ENCODE data around the gene PQBP1. TPM values are rescaled to one million over a fixed set of nuclear protein-coding genes. Genes with fewer than 3 reads are reported as not detected.
A peak's percentile ranks its signal among the peaks of the same experiment; 100 is the strongest.
"Not testable (repeated sequence)": the region's sequence is repeated elsewhere in the genome, so short reads cannot be mapped to it uniquely, and the experiment has no call there.

The PQBP1 gene
- total RNA-seq, 1 donor from 2014 or later: 61.7 TPM

GRCh38 chrX:48864210-48864609 lies 33.5 kb upstream of the PQBP1 start:
- Mint-ChIP-seq H3K27ac (ENCODE audit: unreplicated experiment) (no peak overlapping the region), H3K4me1 (ENCODE audit: low read depth) (peaks cover 11% of the 10 kb centered on the region), H3K36me3 (ENCODE audit: low read depth) (no peaks in the 10 kb centered on the region), H3K9me3 (ENCODE audit: low read depth) (peaks cover 19% of the 10 kb centered on the region), H3K4me3 (ENCODE audit: unreplicated experiment) (no peak overlapping the region), H3K27me3 (ENCODE audit: low read depth) (no peaks in the 10 kb centered on the region)
- no peak for DNase-seq (ENCODE audit: low spot score)
- no peak for TF ChIP-seq CTCF (IDR thresholded peaks at IDR 0.05)

- peaks cover 18% of the 10 kb centered on the region for H3K9me3 Mint-ChIP-seq (ENCODE audit: low read depth)
Observed at GRCh38 chrX:48872017-48872416, 25.7 kb upstream of the PQBP1 start.

GRCh38 chrX:48876944-48877343 lies 20.8 kb upstream of the PQBP1 start:
- H3K4me1 Mint-ChIP-seq (ENCODE audit: low read depth); H3K27me3 Mint-ChIP-seq (ENCODE audit: low read depth); DNase-seq (ENCODE audit: low spot score); H3K4me3 Mint-ChIP-seq (ENCODE audit: unreplicated experiment); H3K27ac Mint-ChIP-seq (ENCODE audit: unreplicated experiment); H3K36me3 Mint-ChIP-seq (ENCODE audit: low read depth): not testable (repeated sequence)
- H3K9me3 Mint-ChIP-seq (ENCODE audit: low read depth): peaks cover 14% of the 10 kb centered on the region

More at GRCh38 chrX:48872017-48872416, 25.7 kb upstream of the PQBP1 start:
- DNase-seq (ENCODE audit: low spot score); H3K4me3 Mint-ChIP-seq (ENCODE audit: unreplicated experiment); H3K36me3 Mint-ChIP-seq (ENCODE audit: low read depth); H3K27me3 Mint-ChIP-seq (ENCODE audit: low read depth); H3K4me1 Mint-ChIP-seq (ENCODE audit: low read depth); H3K27ac Mint-ChIP-seq (ENCODE audit: unreplicated experiment): not testable (repeated sequence)

- Mint-ChIP-seq H3K4me1 (ENCODE audit: low read depth) (no peaks in the 10 kb centered on the region), H3K27me3 (ENCODE audit: low read depth) (no peaks in the 10 kb centered on the region), H3K36me3 (ENCODE audit: low read depth) (no peaks in the 10 kb centered on the region), H3K27ac (ENCODE audit: unreplicated experiment) (no peak overlapping the region), H3K9me3 (ENCODE audit: low read depth) (peaks cover 2% of the 10 kb centered on the region), H3K4me3 (ENCODE audit: unreplicated experiment) (no peak overlapping the region)
- TF ChIP-seq CTCF (IDR thresholded peaks at IDR 0.05): no peak
- DNase-seq (ENCODE audit: low spot score): peak; percentile 29
Observed at GRCh38 chrX:48883729-48884128, 14.0 kb upstream of the PQBP1 start.

GRCh38 chrX:48886586-48886985 lies 11.1 kb upstream of the PQBP1 start:
- H3K27ac Mint-ChIP-seq (ENCODE audit: unreplicated experiment); H3K36me3 Mint-ChIP-seq (ENCODE audit: low read depth); H3K27me3 Mint-ChIP-seq (ENCODE audit: low read depth); H3K4me1 Mint-ChIP-seq (ENCODE audit: low read depth); H3K9me3 Mint-ChIP-seq (ENCODE audit: low read depth); H3K4me3 Mint-ChIP-seq (ENCODE audit: unreplicated experiment): not testable (repeated sequence)
- peak; percentile 20 for DNase-seq (ENCODE audit: low spot score)

GRCh38 chrX:48890296-48890925 lies 7.3 kb upstream of the PQBP1 start:
- H3K27me3 Mint-ChIP-seq (ENCODE audit: low read depth): no peaks in the 10 kb centered on the region
- TF ChIP-seq CTCF (IDR thresholded peaks at IDR 0.05): no peak
- DNase-seq (ENCODE audit: low spot score): no peak

GRCh38 chrX:48890934-48891401 lies 6.8 kb upstream of the PQBP1 start:
- peak overlapping the region; percentile 34 for H3K27ac Mint-ChIP-seq (ENCODE audit: unreplicated experiment)
- H3K36me3 Mint-ChIP-seq (ENCODE audit: low read depth): peaks cover 1% of the 10 kb centered on the region
- H3K4me1 Mint-ChIP-seq (ENCODE audit: low read depth): peaks cover 7% of the 10 kb centered on the region
- H3K4me3 Mint-ChIP-seq (ENCODE audit: unreplicated experiment): peak overlapping the region; percentile 70
- no peaks in the 10 kb centered on the region for H3K27me3 Mint-ChIP-seq (ENCODE audit: low read depth)
- peaks cover 6% of the 10 kb centered on the region for H3K9me3 Mint-ChIP-seq (ENCODE audit: low read depth)
- no peak for TF ChIP-seq CTCF (IDR thresholded peaks at IDR 0.05)
- DNase-seq (ENCODE audit: low spot score): no peak

More at GRCh38 chrX:48890296-48890925, 7.3 kb upstream of the PQBP1 start:
- H3K9me3 Mint-ChIP-seq (ENCODE audit: low read depth): peaks cover 5% of the 10 kb centered on the region
- peak overlapping the region; percentile 34 for H3K27ac Mint-ChIP-seq (ENCODE audit: unreplicated experiment)
- H3K4me1 Mint-ChIP-seq (ENCODE audit: low read depth): peaks cover 7% of the 10 kb centered on the region
- H3K4me3 Mint-ChIP-seq (ENCODE audit: unreplicated experiment): peak overlapping the region; percentile 61
- H3K36me3 Mint-ChIP-seq (ENCODE audit: low read depth): peaks cover 1% of the 10 kb centered on the region
